ENCODE data around the gene TRDN. TPM values are rescaled to one million over a fixed set of nuclear protein-coding genes. Genes with fewer than 3 reads are reported as not detected.

The TRDN gene
- total RNA-seq, 1 experiment from 2014 or later, result 10.4 TPM

DNA sequence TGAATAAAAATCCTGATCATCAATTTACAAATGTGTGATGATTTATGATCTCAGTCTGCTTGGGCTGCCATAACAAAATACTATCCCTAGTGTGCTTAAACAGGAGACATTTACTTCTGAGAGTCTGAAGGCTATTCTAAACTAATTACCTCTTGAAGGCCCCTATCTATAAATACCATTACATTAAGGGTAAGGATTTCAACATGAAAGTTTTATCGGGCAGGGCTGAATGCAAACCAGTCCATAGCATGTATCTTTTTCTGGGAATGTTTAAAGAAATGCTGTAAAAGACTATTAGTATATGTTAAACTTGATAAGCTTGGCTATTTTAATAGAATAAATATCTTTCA is 48.2 kb downstream of the TRDN start:
- H3K4ac ChIP-seq (ENCODE audit: low read depth, low read length), result no peak overlapping the region
- H2BK12ac ChIP-seq (ENCODE audit: insufficient read length, low read depth, low read length), result no peak overlapping the region
- no peak overlapping the region for H4K91ac ChIP-seq (ENCODE audit: insufficient read length, low read depth, low read length)
- no peak overlapping the region for H2BK20ac ChIP-seq (ENCODE audit: low read depth, low read length, poor library complexity, severe bottlenecking)
- H3K27ac ChIP-seq (ENCODE audit: insufficient read length, low read depth, low read length), result peak overlapping the region; percentile 47
- H2AFZ ChIP-seq (ENCODE audit: low read length), result no peak overlapping the region
- Mint-ChIP-seq H3K4me3 (no peak overlapping the region), H3K27ac (peak overlapping the region in 2 of 3 experiments; percentile 42 to 81; a peak in 5 of 7 replicates), H3K4me1 (peaks cover 33 to 55% of the 10 kb centered on the region in 2 experiments), H3K9me3 (peaks cover 14% of the 10 kb centered on the region in 2 experiments), H3K27me3 (ENCODE audit: low read depth) (peaks cover 2% of the 10 kb centered on the region; the same call in 1 of the 2 replicates), H3K36me3 (ENCODE audit: insufficient read depth in 1 of 3, low read depth in 3 of 3) (peaks cover 6 to 17% (median 15%) of the 10 kb centered on the region in 3 experiments; a peak in 6 of 7 replicates)
- no peak overlapping the region for H2BK15ac ChIP-seq (ENCODE audit: low read depth, low read length)
- no peaks in the 10 kb centered on the region; the same call in 1 of the 2 replicates for H3K4me1 ChIP-seq (ENCODE audit: insufficient read depth, low read length)
- no peaks in the 10 kb centered on the region; the same call in 1 of the 2 replicates for H3K79me2 ChIP-seq (ENCODE audit: insufficient read depth, low read length)
- TF ChIP-seq, protein P1, sequence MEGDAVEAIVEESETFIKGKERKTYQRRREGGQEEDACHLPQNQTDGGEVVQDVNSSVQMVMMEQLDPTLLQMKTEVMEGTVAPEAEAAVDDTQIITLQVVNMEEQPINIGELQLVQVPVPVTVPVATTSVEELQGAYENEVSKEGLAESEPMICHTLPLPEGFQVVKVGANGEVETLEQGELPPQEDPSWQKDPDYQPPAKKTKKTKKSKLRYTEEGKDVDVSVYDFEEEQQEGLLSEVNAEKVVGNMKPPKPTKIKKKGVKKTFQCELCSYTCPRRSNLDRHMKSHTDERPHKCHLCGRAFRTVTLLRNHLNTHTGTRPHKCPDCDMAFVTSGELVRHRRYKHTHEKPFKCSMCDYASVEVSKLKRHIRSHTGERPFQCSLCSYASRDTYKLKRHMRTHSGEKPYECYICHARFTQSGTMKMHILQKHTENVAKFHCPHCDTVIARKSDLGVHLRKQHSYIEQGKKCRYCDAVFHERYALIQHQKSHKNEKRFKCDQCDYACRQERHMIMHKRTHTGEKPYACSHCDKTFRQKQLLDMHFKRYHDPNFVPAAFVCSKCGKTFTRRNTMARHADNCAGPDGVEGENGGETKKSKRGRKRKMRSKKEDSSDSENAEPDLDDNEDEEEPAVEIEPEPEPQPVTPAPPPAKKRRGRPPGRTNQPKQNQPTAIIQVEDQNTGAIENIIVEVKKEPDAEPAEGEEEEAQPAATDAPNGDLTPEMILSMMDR (conservative IDR thresholded peaks at IDR 0.05), result no peak
- H2BK5ac ChIP-seq (ENCODE audit: insufficient read length, low read length), result no peak overlapping the region
- H3K9ac ChIP-seq (ENCODE audit: extremely low read depth, insufficient read length, low read length), result no peak overlapping the region
- no peak overlapping the region for H3K23ac ChIP-seq (ENCODE audit: insufficient read length, low read depth, low read length)
- no peak overlapping the region for H2BK120ac ChIP-seq (ENCODE audit: low read depth, low read length, poor library complexity, severe bottlenecking)
- no peak overlapping the region for H3T11ph ChIP-seq (ENCODE audit: low read length)
- no peaks in the 10 kb centered on the region for H3K9me3 ChIP-seq (ENCODE audit: control insufficient read depth, low read depth, low read length)
- H4K20me1 ChIP-seq (ENCODE audit: control insufficient read depth, insufficient read depth, insufficient read length), result no peaks in the 10 kb centered on the region
- H2AK5ac ChIP-seq (ENCODE audit: insufficient read length, low read length), result no peak overlapping the region
- DNase-seq, result no peak
- no CpG with 5 or more reads among the region's 1 CpG for WGBS (ENCODE audit: extremely low coverage, insufficient read length, low lambda C conversion rate)
- no peaks in the 10 kb centered on the region for H3K79me1 ChIP-seq (ENCODE audit: insufficient read depth, low read depth, low read length, poor library complexity, severe bottlenecking)
- H3K23me2 ChIP-seq (ENCODE audit: insufficient read length, low read depth, low read length, poor library complexity, severe bottlenecking), result no peaks in the 10 kb centered on the region
- no peak overlapping the region for H4K8ac ChIP-seq (replicated peaks; ENCODE audit: insufficient read length, low read depth, low read length)
- no peak overlapping the region for H4K5ac ChIP-seq (ENCODE audit: insufficient read length, low read depth, low read length)
- H3K14ac ChIP-seq (ENCODE audit: insufficient read depth, low read length), result no peak overlapping the region
- no peaks in the 10 kb centered on the region for H3K27me3 ChIP-seq (ENCODE audit: insufficient read depth, low read length)
- no peak overlapping the region for H3K56ac ChIP-seq (ENCODE audit: insufficient read length, low read depth, low read length)
- H3K4me2 ChIP-seq (ENCODE audit: insufficient read depth, insufficient read length, low read length), result no peak overlapping the region
- H3K18ac ChIP-seq (ENCODE audit: insufficient read length, low read depth, low read length), result no peak overlapping the region
